Colonic mucosa (tissue), 4 donors: ENCODE data around the gene GLRA3. TPM values are rescaled to one million over a fixed set of nuclear protein-coding genes. Genes with fewer than 3 reads are reported as not detected.

Experiments
- DNase-seq: peaks from one replicate; pipeline ENCODE4 v3.0.0-alpha.2; 2020
- H3K27ac ChIP-seq: fragments of 200-600 bp; one replicate; pipeline ENCODE4 v1.8.0; 2021
- H3K27me3 ChIP-seq: fragments of 200-600 bp; one replicate; pipeline ENCODE4 v1.8.0; 2021
- H3K36me3 ChIP-seq: fragments of 200-600 bp; one replicate; pipeline ENCODE4 v1.8.0; 2021
- H3K4me1 ChIP-seq: fragments of 200-600 bp; one replicate; pipeline ENCODE4 v1.8.0; 2021; ENCODE audit warnings: mild to moderate bottlenecking
- H3K4me3 ChIP-seq: fragments of 200-600 bp; one replicate; pipeline ENCODE4 v1.8.0; 2021
- H3K9ac ChIP-seq, 2 donors: one replicate each; pipeline ENCODE4 v1.7.0; 2013; ENCODE audit warnings: control low read depth in 2 of 2, low read depth in 2 of 2, low read length in 2 of 2
- H3K9me3 ChIP-seq: fragments of 200-600 bp; one replicate; pipeline ENCODE4 v1.8.0; 2021
- intact Hi-C: fragments of 100-400 bp; cut with DNase I; formaldehyde crosslinking; loops from one replicate; pipeline ENCODE4 v1.14.1; 2022
- total RNA-seq, 2 donors: library from RNA; stranded (reverse); fragmentation: NEBNext Ultra II Directional in 1 of 2; extraction: Animal tissue kit (Norgen Biotek cat#: 25700) in 1 of 2; gene quantifications; one replicate each; pipeline ENCODE4 v1.2.1, GENCODE V29; 2021
- TF ChIP-seq, protein P1 (sequence below): fragments of 200-600 bp; IDR thresholded peaks from one replicate; pipeline ENCODE4 v1.8.0; 2022; ENCODE audit warnings: antibody characterized with exemption, mild to moderate bottlenecking
- donor health status: healthy.
- donor health status: DM: no; HTN: no; CAD: no.
- donor health status: DM: no; HTN: no; CAD: no.

GLRA3 gene
- total RNA-seq, 2 donors from 2014 or later, result not detected

GRCh38 chr4:174650711-174651355 lies 178.2 kb downstream of the GLRA3 start:
- Histone ChIP-seq H3K4me1 (no peaks in the 10 kb centered on the region), H3K9ac (no peak overlapping the region), H3K4me3 (no peak overlapping the region), H3K9me3 (no peaks in the 10 kb centered on the region), H3K36me3 (no peaks in the 10 kb centered on the region), H3K27ac (no peak overlapping the region), H3K27me3 (no peaks in the 10 kb centered on the region)
- DNase-seq, result no peak
- intact Hi-C loops, result no loop called here
- TF ChIP-seq, protein P1, sequence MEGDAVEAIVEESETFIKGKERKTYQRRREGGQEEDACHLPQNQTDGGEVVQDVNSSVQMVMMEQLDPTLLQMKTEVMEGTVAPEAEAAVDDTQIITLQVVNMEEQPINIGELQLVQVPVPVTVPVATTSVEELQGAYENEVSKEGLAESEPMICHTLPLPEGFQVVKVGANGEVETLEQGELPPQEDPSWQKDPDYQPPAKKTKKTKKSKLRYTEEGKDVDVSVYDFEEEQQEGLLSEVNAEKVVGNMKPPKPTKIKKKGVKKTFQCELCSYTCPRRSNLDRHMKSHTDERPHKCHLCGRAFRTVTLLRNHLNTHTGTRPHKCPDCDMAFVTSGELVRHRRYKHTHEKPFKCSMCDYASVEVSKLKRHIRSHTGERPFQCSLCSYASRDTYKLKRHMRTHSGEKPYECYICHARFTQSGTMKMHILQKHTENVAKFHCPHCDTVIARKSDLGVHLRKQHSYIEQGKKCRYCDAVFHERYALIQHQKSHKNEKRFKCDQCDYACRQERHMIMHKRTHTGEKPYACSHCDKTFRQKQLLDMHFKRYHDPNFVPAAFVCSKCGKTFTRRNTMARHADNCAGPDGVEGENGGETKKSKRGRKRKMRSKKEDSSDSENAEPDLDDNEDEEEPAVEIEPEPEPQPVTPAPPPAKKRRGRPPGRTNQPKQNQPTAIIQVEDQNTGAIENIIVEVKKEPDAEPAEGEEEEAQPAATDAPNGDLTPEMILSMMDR, result no peak

DNA sequence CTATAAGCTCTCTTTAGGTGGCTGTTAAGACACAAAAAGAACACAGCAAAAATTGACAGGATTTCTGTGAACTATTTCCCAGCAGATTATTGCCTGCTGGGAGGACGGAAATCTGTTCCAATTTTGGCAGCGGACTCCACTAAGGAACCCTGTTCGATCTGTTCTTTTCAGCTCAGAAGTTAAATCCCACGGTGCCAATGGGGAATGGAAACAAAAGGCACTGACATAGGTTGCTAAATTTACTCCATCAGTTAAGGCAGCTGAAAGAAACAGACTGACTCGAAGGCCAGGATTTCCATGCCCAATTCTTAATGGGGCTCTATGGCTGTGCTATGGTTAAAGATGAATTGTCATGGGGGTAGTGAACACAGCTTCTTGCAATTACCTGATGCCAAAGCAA lies 180.2 kb downstream of the GLRA3 start:
- DNase-seq, result no peak
- no peak overlapping the region for H3K27ac ChIP-seq
- H3K9ac ChIP-seq, result no peak overlapping the region
- TF ChIP-seq, protein P1, result no peak
- no peak overlapping the region for H3K4me3 ChIP-seq
- no peaks in the 10 kb centered on the region for H3K27me3 ChIP-seq
- intact Hi-C loops, result no loop called here
- H3K4me1 ChIP-seq, result no peaks in the 10 kb centered on the region
- H3K36me3 ChIP-seq, result no peaks in the 10 kb centered on the region
- H3K9me3 ChIP-seq, result no peaks in the 10 kb centered on the region

GRCh38 chr4:174646326-174646725 lies 182.7 kb downstream of the GLRA3 start:
- Histone ChIP-seq H3K27me3 (no peaks in the 10 kb centered on the region), H3K9ac (no peak overlapping the region), H3K9me3 (no peaks in the 10 kb centered on the region), H3K4me3 (no peak overlapping the region), H3K36me3 (no peaks in the 10 kb centered on the region), H3K27ac (no peak overlapping the region), H3K4me1 (no peaks in the 10 kb centered on the region)
- intact Hi-C loops, result no loop called here
- DNase-seq, result no peak
- TF ChIP-seq, protein P1, result no peak

DNA sequence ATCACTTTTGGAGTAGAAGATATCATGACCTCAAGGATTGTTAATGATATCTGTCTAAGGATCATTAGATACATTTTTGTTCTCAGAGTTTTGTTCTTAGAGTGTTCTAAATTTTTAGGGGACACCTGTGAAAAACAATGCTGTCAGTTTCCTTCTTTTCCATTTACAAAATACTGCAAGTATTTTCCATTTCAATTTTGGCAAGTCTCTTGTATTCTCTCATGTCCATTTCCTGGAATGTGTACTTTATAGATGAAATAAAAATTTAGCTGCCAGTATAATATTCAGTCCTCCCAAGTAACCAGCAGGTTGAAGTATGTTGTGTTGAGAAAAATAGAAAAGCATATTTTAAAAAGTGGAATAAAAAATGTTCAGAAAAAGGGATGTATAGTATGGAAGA lies 188.9 kb downstream of the GLRA3 start:
- Histone ChIP-seq H3K27ac (no peak overlapping the region), H3K36me3 (no peaks in the 10 kb centered on the region), H3K4me3 (no peak overlapping the region), H3K9me3 (no peaks in the 10 kb centered on the region), H3K9ac (no peak overlapping the region), H3K27me3 (no peaks in the 10 kb centered on the region), H3K4me1 (no peaks in the 10 kb centered on the region)
- intact Hi-C loops, result no loop called here
- TF ChIP-seq, protein P1, result no peak
- no peak for DNase-seq

DNA sequence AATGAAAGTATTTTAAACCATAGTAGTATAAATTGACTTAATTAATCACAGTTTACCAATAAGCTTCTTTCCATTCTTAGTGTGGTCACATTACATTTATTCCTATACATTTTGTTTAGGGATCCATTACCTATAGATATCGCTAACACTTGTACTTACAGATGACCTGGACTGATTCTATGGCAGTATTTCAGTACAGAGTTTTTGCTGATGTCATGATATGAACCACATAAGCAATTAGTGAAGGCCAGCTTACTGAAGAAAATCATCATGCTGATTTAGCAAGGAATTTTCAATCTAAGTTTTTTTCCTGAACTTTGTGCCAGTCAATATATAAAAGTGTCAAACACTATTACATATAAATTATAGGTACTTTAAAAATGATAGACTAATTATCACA lies 193.3 kb downstream of the GLRA3 start:
- Histone ChIP-seq H3K9me3 (no peaks in the 10 kb centered on the region), H3K27me3 (no peaks in the 10 kb centered on the region)
- intact Hi-C loops, result loop anchor here (2.0 to 5.0 kb wide), 2 partner anchors 82 to 269 kb away; no protein-coding TSS in a partner anchor

More for the DNA sequence above, 193.3 kb downstream of the GLRA3 start:
- H3K4me1 ChIP-seq, result no peaks in the 10 kb centered on the region
- no peak overlapping the region for H3K4me3 ChIP-seq
- H3K27ac ChIP-seq, result no peak overlapping the region
- no peaks in the 10 kb centered on the region for H3K36me3 ChIP-seq
- TF ChIP-seq, protein P1, result no peak
- DNase-seq, result no peak
- no peak overlapping the region for H3K9ac ChIP-seq
